ENCODE results near the gene CH25H. TPM values are rescaled to one million over a fixed set of nuclear protein-coding genes. Genes with fewer than 3 reads are reported as not detected.

CH25H gene
- polyA plus RNA-seq, 1 of the 3 experiments (the other 2 are of a cell fraction) = not detected

DNA sequence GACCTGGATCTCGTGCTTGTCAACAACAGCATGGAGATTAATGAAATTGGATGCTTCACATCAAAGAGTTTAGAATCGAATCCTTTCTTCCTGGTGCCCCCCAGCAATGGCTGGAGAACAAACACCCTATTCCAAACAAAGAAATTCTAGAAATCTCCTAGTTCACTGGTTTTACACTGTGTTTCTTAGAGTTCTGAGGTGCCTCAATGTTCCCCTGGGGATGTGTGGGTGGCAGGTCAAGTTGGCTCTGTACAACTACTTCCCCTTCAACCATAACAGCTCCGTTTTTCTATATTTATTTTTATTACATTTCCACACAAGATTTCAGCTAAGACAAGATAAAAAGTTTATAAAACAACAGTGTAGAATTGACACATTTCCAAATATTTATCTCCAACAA, 22.5 kb downstream of the CH25H start:
- H2AFZ ChIP-seq (ENCODE audit: low read depth) = no peak overlapping the region
- TF ChIP-seq, protein P1, sequence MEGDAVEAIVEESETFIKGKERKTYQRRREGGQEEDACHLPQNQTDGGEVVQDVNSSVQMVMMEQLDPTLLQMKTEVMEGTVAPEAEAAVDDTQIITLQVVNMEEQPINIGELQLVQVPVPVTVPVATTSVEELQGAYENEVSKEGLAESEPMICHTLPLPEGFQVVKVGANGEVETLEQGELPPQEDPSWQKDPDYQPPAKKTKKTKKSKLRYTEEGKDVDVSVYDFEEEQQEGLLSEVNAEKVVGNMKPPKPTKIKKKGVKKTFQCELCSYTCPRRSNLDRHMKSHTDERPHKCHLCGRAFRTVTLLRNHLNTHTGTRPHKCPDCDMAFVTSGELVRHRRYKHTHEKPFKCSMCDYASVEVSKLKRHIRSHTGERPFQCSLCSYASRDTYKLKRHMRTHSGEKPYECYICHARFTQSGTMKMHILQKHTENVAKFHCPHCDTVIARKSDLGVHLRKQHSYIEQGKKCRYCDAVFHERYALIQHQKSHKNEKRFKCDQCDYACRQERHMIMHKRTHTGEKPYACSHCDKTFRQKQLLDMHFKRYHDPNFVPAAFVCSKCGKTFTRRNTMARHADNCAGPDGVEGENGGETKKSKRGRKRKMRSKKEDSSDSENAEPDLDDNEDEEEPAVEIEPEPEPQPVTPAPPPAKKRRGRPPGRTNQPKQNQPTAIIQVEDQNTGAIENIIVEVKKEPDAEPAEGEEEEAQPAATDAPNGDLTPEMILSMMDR (IDR thresholded peaks at IDR 0.05) = no peak
- TF ChIP-seq, protein P2, sequence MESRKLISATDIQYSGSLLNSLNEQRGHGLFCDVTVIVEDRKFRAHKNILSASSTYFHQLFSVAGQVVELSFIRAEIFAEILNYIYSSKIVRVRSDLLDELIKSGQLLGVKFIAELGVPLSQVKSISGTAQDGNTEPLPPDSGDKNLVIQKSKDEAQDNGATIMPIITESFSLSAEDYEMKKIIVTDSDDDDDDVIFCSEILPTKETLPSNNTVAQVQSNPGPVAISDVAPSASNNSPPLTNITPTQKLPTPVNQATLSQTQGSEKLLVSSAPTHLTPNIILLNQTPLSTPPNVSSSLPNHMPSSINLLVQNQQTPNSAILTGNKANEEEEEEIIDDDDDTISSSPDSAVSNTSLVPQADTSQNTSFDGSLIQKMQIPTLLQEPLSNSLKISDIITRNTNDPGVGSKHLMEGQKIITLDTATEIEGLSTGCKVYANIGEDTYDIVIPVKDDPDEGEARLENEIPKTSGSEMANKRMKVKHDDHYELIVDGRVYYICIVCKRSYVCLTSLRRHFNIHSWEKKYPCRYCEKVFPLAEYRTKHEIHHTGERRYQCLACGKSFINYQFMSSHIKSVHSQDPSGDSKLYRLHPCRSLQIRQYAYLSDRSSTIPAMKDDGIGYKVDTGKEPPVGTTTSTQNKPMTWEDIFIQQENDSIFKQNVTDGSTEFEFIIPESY (IDR thresholded peaks at IDR 0.05; ENCODE audit: borderline replicate concordance, low read depth) = no peak
- no peak for TF ChIP-seq SMC3 (IDR thresholded peaks at IDR 0.05; ENCODE audit: low read depth, low read length)
- TF ChIP-seq, protein P3, sequence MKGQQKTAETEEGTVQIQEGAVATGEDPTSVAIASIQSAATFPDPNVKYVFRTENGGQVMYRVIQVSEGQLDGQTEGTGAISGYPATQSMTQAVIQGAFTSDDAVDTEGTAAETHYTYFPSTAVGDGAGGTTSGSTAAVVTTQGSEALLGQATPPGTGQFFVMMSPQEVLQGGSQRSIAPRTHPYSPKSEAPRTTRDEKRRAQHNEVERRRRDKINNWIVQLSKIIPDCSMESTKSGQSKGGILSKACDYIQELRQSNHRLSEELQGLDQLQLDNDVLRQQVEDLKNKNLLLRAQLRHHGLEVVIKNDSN (IDR thresholded peaks at IDR 0.05; ENCODE audit: borderline replicate concordance, low read depth) = no peak
- TF ChIP-seq SIN3A (IDR thresholded peaks at IDR 0.05; ENCODE audit: borderline replicate concordance, low read depth, low read length) = no peak
- TF ChIP-seq RCOR1 (IDR thresholded peaks at IDR 0.05; ENCODE audit: low read length) = no peak
- no peak for DNase-seq
- no peaks in the 10 kb centered on the region for H3K9me3 ChIP-seq
- H3F3A ChIP-seq (replicated peaks; ENCODE audit: insufficient read depth) = no peaks in the 10 kb centered on the region
- H4K20me1 ChIP-seq (ENCODE audit: insufficient read depth) = no peaks in the 10 kb centered on the region
- H3K27me3 ChIP-seq (ENCODE audit: insufficient read depth) = no peaks in the 10 kb centered on the region
- no peak overlapping the region for H3K4me3 ChIP-seq (ENCODE audit: low read depth in 2 of 2, low read length in 1 of 2)
- no peaks in the 10 kb centered on the region for H3K79me2 ChIP-seq (ENCODE audit: insufficient read depth)
- H3K4me2 ChIP-seq = no peak overlapping the region
- ChIA-PET POLR2A (no interaction called here), CTCF (interaction anchor here (1.0 to 1.3 kb wide), 2 partner anchors 9 to 198 kb away, joined by 3 read pairs; no protein-coding TSS in a partner anchor)
- H3K9me2 ChIP-seq = no peaks in the 10 kb centered on the region
- WGBS (ENCODE audit: low lambda C conversion rate) = 14% methylated on average over 3 of the region's 3 CpGs
- no peaks in the 10 kb centered on the region for H3K36me3 ChIP-seq (replicated peaks in 1 of 2; ENCODE audit: control insufficient read depth in 1 of 2, insufficient read depth in 2 of 2, low read length in 1 of 2)
- H3K4me1 ChIP-seq (ENCODE audit: control insufficient read depth in 1 of 2, insufficient read depth in 2 of 2, low read depth in 1 of 2, low read length in 1 of 2) = no peaks in the 10 kb centered on the region
- H3K27ac ChIP-seq (ENCODE audit: low read depth in 2 of 2, low read length in 1 of 2) = no peak overlapping the region
- no peak overlapping the region for H3K9ac ChIP-seq

DNA sequence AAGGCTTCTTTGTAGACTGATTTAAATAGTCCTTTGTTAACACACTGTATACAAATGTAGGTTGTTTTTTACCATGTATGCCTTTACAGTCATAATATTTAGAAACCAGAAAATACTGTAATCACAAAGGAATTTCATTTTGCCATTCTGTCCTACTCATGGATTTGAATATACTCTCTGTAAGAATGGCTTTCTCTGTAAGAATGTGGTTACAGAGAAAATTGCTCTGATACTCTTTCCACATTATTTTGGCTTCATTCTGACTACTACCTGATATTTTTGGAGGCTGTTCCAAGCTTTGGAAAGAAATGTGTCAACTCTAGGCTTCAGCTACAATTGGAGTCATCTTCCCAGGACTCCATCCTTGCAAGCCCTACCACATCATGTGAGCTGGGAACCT, 23.5 kb downstream of the CH25H start:
- H3F3A ChIP-seq (replicated peaks; ENCODE audit: insufficient read depth) = no peaks in the 10 kb centered on the region
- TF ChIP-seq CHD2 (IDR thresholded peaks at IDR 0.05; ENCODE audit: low read length, partially characterized antibody) (no peak), EZH2phosphoT487 (IDR thresholded peaks at IDR 0.05; ENCODE audit: borderline replicate concordance, low read depth) (no peak), POLR2AphosphoS5 (IDR thresholded peaks at IDR 0.05; ENCODE audit: low read depth, low read length) (no peak), RFX5 (IDR thresholded peaks at IDR 0.05; ENCODE audit: low read length) (no peak), RCOR1 (IDR thresholded peaks at IDR 0.05; ENCODE audit: low read length) (no peak), MEF2A (IDR thresholded peaks at IDR 0.05; ENCODE audit: borderline replicate concordance, low read depth) (no peak), FOXJ3 (CRISPR knock-in tag; IDR thresholded peaks at IDR 0.05) (no peak)
- TF ChIP-seq, protein P4, sequence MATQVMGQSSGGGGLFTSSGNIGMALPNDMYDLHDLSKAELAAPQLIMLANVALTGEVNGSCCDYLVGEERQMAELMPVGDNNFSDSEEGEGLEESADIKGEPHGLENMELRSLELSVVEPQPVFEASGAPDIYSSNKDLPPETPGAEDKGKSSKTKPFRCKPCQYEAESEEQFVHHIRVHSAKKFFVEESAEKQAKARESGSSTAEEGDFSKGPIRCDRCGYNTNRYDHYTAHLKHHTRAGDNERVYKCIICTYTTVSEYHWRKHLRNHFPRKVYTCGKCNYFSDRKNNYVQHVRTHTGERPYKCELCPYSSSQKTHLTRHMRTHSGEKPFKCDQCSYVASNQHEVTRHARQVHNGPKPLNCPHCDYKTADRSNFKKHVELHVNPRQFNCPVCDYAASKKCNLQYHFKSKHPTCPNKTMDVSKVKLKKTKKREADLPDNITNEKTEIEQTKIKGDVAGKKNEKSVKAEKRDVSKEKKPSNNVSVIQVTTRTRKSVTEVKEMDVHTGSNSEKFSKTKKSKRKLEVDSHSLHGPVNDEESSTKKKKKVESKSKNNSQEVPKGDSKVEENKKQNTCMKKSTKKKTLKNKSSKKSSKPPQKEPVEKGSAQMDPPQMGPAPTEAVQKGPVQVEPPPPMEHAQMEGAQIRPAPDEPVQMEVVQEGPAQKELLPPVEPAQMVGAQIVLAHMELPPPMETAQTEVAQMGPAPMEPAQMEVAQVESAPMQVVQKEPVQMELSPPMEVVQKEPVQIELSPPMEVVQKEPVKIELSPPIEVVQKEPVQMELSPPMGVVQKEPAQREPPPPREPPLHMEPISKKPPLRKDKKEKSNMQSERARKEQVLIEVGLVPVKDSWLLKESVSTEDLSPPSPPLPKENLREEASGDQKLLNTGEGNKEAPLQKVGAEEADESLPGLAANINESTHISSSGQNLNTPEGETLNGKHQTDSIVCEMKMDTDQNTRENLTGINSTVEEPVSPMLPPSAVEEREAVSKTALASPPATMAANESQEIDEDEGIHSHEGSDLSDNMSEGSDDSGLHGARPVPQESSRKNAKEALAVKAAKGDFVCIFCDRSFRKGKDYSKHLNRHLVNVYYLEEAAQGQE (IDR thresholded peaks at IDR 0.05; ENCODE audit: low read depth, low read length) = no peak
- TF ChIP-seq, protein P5, sequence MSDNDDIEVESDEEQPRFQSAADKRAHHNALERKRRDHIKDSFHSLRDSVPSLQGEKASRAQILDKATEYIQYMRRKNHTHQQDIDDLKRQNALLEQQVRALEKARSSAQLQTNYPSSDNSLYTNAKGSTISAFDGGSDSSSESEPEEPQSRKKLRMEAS (IDR thresholded peaks at IDR 0.05; ENCODE audit: low read depth) = no peak
- no peaks in the 10 kb centered on the region for H4K20me1 ChIP-seq (ENCODE audit: insufficient read depth)
- ChIA-PET POLR2A (no interaction called here), CTCF (no interaction called here)
- H3K4me2 ChIP-seq = no peak overlapping the region
- no peaks in the 10 kb centered on the region for H3K9me3 ChIP-seq
- no peaks in the 10 kb centered on the region for H3K4me1 ChIP-seq (ENCODE audit: control insufficient read depth in 1 of 2, insufficient read depth in 2 of 2, low read depth in 1 of 2, low read length in 1 of 2)
- no peak overlapping the region for H3K4me3 ChIP-seq (ENCODE audit: low read depth in 2 of 2, low read length in 1 of 2)
- no peak for DNase-seq
- H3K27ac ChIP-seq (ENCODE audit: low read depth in 2 of 2, low read length in 1 of 2) = no peak overlapping the region
- no peak overlapping the region for H3K9ac ChIP-seq
- H3K9me2 ChIP-seq = no peaks in the 10 kb centered on the region
- H2AFZ ChIP-seq (ENCODE audit: low read depth) = no peak overlapping the region
- no peaks in the 10 kb centered on the region for H3K27me3 ChIP-seq (ENCODE audit: insufficient read depth)
- no peaks in the 10 kb centered on the region for H3K36me3 ChIP-seq (replicated peaks in 1 of 2; ENCODE audit: control insufficient read depth in 1 of 2, insufficient read depth in 2 of 2, low read length in 1 of 2)
- H3K79me2 ChIP-seq (ENCODE audit: insufficient read depth) = no peaks in the 10 kb centered on the region
